Right ventricle myocardium inferior (tissue), 1 donor: Measurements from ENCODE around the gene MIEF1. TPM values are rescaled to one million over a fixed set of nuclear protein-coding genes. Genes with fewer than 3 reads are reported as not detected.
"Not testable (repeated sequence)": the region's sequence is repeated elsewhere in the genome, so short reads cannot be mapped to it uniquely, and the experiment has no call there.

ENCODE experiments used
- ATAC-seq: fragments of 200-7000 bp; cut with Tn5 transposase; one replicate; pipeline ENCODE4 v1.9.1; 2020; ENCODE audit warnings: mild to moderate bottlenecking, moderate library complexity
- DNase-seq: peaks from one replicate; pipeline ENCODE4 v3.0.0; 2021; ENCODE audit errors: missing footprints
- intact Hi-C: fragments of 100-400 bp; cut with DNase I; formaldehyde crosslinking; loops from one replicate; pipeline ENCODE4 v1.11.0; 2022
- total RNA-seq: library from RNA; stranded (reverse); fragmentation: NEBNext Ultra II Directional; extraction: Animal tissue kit (Norgen Biotek cat#: 25700); gene quantifications from one replicate; pipeline ENCODE4 v1.2.1, GENCODE V29; 2021
- donor health status: DM: no; HTN: yes; CAD: no; lungs with severe emphysema.

The MIEF1 gene
- total RNA-seq, 1 donor from 2014 or later: 17.3 TPM

DNA sequence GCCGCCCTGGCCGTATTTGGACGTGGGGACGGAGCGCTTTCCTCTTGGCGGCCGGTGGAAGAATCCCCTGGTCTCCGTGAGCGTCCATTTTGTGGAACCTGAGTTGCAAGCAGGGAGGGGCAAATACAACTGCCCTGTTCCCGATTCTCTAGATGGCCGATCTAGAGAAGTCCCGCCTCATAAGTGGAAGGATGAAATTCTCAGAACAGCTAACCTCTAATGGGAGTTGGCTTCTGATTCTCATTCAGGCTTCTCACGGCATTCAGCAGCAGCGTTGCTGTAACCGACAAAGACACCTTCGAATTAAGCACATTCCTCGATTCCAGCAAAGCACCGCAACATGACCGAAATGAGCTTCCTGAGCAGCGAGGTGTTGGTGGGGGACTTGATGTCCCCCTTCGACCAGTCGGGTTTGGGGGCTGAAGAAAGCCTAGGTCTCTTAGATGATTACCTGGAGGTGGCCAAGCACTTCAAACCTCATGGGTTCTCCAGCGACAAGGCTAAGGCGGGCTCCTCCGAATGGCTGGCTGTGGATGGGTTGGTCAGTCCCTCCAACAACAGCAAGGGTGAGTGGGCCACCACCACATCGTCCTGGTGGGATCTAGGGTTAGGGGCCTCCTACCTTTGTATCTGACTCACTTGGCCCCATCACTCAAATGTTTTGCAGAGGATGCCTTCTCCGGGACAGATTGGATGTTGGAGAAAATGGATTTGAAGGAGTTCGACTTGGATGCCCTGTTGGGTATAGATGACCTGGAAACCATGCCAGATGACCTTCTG lies 19.2 kb downstream of the MIEF1 start:
- DNase-seq, ATAC-seq: not testable (repeated sequence)
- intact Hi-C loops: loop anchor here (2.0 to 10.0 kb wide), 2 partner anchors 18 to 346 kb away; partner anchors contain the start of gene MIEF1

DNA sequence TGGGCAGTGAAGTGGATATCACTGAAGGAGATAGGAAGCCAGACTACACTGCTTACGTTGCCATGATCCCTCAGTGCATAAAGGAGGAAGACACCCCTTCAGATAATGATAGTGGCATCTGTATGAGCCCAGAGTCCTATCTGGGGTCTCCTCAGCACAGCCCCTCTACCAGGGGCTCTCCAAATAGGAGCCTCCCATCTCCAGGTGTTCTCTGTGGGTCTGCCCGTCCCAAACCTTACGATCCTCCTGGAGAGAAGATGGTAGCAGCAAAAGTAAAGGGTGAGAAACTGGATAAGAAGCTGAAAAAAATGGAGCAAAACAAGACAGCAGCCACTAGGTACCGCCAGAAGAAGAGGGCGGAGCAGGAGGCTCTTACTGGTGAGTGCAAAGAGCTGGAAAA lies 20.0 kb downstream of the MIEF1 start:
- not testable (repeated sequence) for DNase-seq, ATAC-seq
- intact Hi-C loops: loop anchor here (10.0 kb wide), 1 partner anchor 347 kb away; no protein-coding TSS in a partner anchor

DNA sequence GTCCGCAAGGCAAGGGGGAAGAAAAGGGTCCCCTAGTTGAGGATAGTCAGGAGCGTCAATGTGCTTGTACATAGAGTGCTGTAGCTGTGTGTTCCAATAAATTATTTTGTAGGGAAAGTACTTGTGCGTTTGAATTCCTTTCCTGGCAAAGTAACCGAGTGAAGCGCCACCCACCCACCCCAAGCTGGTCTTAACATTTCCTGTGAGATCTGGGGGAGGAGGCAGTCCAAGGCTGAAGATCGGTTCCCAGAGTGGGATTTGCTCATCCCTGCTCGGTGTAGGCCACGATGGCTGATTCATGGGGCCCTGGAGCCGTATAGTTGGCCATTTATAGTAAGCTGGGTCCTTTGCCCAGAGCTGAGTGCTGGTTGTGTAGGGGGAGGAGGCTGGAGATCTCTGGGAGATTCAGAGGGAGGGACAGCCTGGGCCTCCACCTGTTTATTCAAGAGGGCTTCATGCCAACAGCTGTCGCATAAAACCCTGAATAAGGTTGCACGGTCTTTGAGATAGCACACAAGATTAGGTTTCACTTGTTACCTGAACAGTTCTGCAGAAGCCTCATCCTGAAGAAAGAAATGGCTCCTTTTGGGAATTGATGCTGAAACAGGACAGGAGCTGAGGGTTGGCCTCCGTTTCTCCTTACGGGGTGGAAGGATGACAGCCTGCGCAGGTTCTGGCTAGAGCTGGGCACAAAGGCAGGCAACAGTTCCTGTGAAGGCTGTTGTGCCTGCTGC lies 20.6 kb downstream of the MIEF1 start:
- ATAC-seq (no peak), DNase-seq (no peak)
- intact Hi-C loops: loop anchor here (1.0 to 10.0 kb wide), 2 partner anchors 123 to 348 kb away; partner anchors contain the start of gene TAB1

DNA sequence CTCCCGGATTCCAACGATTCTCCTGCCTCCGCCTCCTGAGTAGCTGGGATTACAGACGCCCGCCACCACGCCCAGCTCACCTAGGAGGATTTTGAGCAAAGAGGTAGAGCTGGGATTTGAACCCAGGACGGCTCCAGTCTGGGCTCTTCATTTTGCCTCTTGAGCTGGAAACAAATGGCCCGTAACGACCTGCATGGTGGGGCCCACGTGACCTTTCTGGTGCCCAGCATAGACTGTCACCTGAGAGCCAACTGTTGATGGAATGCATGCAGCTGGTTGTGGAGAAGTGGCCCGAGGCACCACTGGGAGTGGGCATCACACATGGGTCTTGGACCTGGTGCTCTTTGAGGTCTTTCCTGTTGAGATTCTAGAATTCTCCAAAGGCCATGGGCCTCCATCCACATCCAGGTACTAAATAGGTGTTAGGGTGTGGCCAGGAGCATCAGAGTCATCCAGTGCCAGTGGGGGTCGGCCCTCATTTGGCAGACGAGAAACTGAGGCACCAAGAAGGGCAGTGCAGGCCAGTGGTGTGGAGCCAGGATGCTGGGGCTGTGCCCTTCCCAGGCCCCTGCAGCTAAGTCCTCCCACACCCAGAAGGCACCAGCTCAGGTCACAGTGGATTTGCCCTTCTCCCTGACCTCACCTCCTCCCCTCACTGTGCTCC lies 22.1 kb downstream of the MIEF1 start:
- intact Hi-C loops: loop anchor here (10.0 kb wide), 1 partner anchor 349 kb away; no protein-coding TSS in a partner anchor
- ATAC-seq: no peak
- DNase-seq: no peak

DNA sequence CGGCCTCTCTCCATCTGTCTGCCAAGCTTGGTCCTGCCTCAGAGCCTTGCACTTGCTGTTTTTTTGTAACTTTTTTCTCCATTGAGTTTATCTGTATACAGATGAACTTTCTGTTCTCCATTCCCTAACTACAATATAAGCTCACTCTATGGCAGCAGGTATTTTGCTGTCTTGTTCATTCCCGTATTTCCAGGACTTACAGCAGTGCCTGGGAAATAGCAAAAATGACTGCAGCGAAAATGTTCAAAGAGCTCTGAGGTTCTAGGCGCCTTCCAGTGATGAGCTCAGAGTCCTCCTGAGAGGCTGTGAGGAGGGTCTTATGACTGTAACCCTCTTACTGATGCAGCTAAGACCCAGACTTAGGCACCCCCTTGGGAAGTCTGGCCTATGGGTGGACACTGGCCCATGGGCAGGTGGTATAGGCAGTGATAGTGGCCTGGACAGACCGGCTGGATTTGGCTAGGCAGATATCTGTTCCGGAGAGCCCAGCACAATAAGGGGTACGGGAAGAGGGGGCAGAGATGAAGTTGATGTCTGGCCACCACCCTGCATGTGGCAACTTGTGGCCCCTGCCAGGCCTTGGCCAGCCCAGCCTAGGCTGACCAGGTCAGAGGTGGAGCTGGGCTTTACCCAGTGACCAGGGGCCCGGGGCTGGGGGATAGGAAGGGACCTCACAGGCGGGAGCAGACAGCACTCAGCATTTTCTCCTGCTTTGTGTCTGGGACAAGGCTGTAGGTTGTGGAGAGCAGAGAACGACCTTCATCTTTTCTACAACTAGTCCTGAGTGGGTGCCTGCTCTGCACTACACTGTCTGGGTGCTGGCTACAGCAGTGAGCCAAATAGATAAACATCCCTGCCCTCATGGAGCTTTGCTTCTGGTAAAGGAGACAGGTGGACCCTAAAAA lies 22.9 kb downstream of the MIEF1 start:
- ATAC-seq (no peak), DNase-seq (no peak)
- intact Hi-C loops: loop anchor here (5.0 to 10.0 kb wide), 3 partner anchors 33 to 373 kb away; partner anchors contain the start of gene CBX7

DNA sequence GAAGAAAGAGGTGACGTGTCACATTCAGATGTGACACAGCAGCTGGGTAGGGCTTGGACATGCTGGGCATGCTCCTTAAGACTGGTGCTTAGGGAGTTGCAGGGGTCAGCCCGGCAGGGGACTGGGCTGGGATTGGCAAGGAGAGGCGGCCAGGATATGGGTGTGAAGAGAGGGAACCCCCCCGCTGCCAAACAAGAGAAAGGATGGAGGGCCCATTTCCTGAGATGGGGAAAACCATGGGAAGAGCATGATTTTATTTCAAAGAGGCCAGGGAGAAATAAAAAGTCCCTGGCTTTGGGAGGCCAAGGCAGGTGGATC lies 23.5 kb downstream of the MIEF1 start:
- no peak for ATAC-seq
- DNase-seq: no peak
- intact Hi-C loops: loop anchor here (5.0 to 10.0 kb wide), 3 partner anchors 33 to 373 kb away; partner anchors contain the start of gene CBX7

DNA sequence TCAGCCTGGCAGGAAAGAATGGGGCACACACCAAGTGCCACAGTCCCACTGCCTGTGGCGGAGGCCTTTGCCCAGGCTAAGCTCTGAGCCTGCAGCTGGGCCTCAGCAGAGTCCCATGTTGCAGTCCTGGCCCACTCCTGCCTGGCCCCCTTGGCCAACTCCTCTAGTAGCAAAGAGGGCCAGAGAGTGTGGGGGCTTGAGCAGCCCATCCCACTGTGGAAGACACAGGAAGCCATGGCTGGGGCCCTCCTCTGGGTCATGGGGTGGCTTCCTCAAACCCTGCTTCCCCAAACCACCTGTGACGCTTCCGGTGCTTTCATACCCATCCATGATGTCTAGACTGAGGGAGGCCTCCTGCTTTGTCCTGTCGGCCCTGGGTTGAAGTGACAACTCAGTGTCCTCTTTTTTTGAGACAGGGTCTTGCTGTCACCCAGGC lies 24.7 kb downstream of the MIEF1 start:
- no peak for ATAC-seq
- no peak for DNase-seq
- intact Hi-C loops: loop anchor here (2.0 to 10.0 kb wide), 4 partner anchors 34 to 374 kb away; partner anchors contain the start of gene CBX7

DNA sequence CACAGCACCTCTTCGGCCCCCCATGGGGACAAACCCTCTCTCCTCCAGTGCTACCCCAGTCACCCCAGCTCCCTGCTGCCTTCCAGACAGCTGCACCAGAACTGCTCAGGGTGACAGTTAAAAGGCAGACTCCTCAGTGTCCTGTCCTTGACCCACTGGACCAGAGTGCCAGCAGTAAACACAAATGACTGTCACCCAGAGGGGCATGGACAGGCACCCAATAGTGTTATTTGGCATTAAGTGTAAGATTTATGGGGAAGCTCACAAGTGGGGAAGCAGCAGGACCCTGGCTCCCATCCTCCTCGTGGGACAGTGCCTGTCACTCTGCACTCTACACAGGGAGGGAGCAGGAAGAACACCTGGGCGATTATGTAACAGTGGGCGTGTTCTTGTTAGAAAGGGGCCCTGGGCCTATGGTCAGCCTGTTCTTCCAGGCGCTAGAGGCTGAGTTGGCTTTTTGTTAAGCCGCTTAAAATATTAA lies 25.4 kb downstream of the MIEF1 start:
- ATAC-seq: no peak

DNA sequence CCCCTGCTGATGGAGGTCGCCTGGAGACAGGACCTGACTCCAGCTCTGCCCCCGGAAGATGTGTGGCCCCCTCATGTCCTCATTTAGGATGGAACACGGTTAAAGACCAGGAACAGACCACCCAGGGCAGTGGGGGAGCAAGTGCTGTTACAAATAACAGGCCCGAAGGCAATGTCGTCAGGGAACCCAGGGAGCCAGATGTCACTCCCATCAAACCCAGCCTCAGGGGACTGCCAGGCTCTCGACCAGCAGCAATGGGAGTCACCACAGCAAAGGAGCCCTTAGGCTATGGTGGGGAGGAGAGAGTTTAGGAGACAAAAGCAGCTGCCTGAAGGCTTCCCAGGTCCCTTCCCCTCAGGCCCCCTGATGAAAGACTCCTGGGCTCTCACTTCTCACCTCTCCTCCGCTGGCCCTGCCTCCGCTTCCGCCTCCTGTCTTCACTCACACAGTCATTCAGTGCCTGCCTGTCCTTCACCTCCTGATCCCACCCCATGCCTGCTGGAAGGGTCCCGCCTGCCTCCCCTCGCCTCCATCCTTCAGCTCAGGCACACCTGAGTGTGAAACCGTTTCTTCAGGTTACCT lies 26.1 kb downstream of the MIEF1 start:
- ATAC-seq: no peak
- intact Hi-C loops: loop anchor here (5.0 to 10.0 kb wide), 3 partner anchors 36 to 376 kb away; partner anchors contain the start of gene CBX7
- no peak for DNase-seq

More for the DNA sequence above, 25.4 kb downstream of the MIEF1 start:
- no peak for DNase-seq
- intact Hi-C loops: loop anchor here (2.0 to 10.0 kb wide), 4 partner anchors 35 to 375 kb away; partner anchors contain the start of gene CBX7

DNA sequence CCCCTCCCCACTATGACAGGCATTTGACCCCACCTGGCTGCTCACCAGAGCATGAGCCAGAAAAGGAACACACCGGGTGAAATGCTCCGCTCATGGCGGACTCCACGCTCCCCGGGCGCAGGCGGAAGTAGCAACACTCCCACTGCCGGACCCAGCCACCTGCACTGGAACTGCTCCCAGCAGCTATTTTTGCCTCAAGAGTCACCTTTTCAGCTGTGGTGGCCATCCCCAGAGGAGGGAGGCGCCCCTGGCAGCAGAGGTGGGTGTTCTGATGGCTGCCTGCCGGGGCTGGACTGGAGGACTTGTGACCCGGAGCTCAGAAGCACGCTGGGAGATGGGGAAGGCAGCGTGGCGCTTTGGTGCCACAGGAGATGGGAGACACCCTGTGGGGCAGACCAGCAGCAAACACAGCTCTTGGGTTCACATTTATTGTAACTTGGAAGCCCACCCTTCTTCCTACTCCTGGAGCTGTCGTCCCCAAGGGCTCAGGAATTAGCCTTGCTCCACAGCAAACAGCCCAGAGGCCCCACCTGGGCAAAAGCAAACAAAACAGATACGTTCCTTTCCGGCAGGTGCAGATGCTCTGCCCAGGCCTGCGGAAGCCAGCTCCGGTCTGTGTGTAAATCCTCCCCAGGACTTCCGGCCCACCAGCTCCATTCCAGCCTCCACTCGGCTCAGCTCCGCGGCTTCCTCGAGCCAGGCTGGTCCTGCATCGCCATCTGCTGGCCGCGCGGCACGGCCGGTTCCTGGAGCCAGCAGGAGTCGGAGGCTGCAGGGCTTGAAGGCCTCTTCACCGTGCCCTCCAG lies 26.8 kb downstream of the MIEF1 start:
- intact Hi-C loops: loop anchor here (5.0 to 10.0 kb wide), 3 partner anchors 37 to 377 kb away; partner anchors contain the start of gene CBX7
- ATAC-seq (peak; percentile 51), DNase-seq (peak; percentile 95)

DNA sequence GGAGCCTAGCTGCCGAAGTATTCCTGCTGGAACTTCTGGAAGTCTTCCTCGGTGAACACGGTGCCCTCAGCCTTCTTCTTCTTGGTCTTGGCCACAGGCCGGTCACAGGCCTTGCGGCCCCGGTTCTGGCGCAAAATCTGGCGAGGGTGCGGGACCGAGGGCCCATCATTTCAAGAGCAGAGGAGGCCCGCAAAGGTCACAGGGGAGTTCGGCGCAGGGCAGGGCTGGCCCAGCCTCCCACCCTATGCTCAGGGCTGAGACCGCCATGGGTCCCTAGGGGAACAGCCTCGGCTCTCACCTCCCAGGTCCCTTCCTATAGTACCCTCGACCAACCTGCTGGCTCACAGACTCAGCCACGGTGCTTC lies 27.4 kb downstream of the MIEF1 start:
- DNase-seq (peak; percentile 69), ATAC-seq (no peak)
- intact Hi-C loops: loop anchor here (5.0 to 10.0 kb wide), 3 partner anchors 37 to 377 kb away; partner anchors contain the start of gene CBX7

DNA sequence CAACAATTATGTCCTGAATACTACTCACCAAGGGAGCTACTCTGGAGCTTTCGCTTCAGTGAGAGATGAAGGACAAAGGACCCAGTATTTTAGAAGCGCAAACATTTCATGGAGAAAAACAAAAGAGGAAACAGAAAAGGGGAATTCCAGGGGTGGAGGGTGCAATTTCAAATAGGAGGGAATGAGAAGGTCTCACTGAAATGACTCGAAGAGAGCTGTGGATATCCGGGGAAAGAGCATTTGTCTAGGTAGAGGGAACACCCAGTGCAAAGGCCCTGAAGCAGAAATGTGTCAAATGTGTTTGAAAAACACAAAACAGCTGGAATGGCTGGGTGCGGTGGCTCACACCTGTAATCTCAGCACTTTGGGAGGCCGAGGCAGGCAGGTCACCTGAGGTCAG lies 28.0 kb downstream of the MIEF1 start:
- ATAC-seq (no peak), DNase-seq (no peak)
- intact Hi-C loops: loop anchor here (5.0 kb wide), 2 partner anchors 213 to 512 kb away; partner anchors contain the start of gene RPL3

DNA sequence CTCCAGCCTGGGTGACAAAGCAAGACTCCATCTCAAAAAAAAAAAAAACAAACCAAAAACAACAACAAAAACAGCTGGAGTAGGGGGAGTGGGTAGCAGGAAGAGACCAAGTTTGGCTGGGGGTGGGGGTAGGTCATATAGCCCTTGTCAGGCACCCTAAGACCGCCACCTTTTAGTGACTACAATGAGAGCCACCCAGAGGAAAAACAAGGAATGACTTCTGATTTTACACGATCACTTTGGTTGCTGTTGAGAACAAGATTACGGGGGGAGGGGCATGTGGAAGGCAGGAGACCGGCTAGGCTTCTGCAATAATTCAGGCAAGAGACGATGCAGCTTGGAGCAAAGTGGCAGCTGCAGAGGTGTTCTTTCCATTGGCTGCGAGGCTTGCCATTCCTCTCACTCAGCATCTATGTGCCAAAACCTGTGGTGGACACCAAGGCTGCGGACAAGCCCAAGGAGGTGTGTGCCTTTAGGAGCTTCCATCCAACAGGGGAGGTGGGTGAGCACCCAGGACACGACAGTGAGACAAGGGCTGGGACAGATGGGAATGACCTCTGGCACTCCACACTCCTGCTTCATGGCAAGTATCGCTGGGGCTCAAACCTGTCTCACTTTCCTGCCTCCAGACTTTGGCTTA lies 28.7 kb downstream of the MIEF1 start:
- intact Hi-C loops: loop anchor here (5.0 kb wide), 2 partner anchors 214 to 511 kb away; partner anchors contain the start of gene RPL3
- no peak for ATAC-seq

DNA sequence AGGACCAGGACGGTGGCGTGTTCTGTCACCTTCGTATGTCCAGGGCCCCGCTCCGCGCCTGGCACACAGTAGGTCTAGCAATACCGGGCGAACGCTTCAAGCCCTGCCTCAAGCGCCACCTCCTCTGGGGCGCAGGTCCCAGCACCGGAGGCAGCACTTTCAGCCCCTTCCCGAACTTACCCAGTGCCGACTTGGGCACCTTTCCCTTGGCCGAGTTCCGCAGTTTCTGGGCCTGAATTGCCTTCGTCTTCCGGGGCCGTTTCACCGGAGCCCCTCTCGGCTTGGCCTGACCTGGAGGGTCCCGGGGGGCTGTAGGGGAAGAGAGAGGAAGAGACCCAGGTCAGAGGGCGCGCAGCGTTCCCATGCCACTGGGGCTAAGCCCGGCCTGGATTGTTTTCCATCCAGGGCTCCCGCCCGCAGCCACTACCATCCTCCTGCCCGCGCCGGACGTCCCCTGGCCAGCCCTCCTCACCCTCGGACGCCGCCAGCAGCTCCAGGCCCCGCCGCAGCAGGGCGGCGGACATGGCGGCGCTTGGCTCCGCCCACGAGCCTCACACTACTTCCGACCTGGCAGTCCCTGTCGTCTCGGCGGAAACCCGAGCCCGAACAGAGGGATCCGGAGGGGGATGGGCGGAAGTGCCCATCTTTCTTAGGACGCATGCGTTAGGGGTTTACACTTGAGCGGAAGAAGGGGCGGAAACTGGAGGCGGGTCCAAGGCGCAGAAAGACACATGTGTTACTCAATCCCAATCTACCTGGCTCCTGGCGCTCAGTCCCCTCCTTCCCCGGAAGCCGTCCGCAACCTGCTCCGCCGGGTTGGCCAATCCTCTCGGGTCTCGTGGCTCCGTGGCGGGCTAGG lies 30.4 kb downstream of the MIEF1 start, which contains the start of gene RPS19BP1:
Gene RPS19BP1 (minus strand): TSS at position 534 of the 859 bp plus-strand sequence. CDS start 10 bp downstream, at position 524.
- ATAC-seq: peak; percentile 93
- intact Hi-C loops: loop anchor here (5.0 kb wide), 2 partner anchors 215 to 510 kb away; partner anchors contain the start of gene RPL3
- peak; percentile 99 for DNase-seq

More for the DNA sequence above, 28.7 kb downstream of the MIEF1 start:
- DNase-seq: peak; percentile 28

DNA sequence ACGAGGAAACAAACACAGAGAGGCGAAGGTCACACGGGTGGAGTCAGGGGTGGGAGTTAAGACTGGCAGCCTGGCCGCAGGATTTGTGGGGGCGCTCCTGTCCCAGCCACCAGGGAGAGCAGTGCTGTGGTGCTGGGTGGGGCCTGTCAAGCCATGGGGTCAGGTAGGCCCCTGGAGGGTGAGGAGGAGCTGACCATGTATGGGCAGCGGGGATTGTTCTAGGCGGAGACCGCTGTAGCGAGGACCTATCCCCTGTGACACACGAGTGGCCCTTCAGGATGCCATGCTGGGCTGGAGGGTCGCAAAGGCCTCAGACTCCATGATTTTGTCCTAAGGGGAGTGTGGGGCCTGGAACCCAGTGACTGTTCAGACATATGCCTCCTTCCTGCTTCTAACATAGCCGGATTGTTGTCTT lies 32.0 kb downstream of the MIEF1 start:
- intact Hi-C loops: loop anchor here (2.0 to 5.0 kb wide), 3 partner anchors 217 to 813 kb away; partner anchors contain the start of genes ADSL and RPL3

More for the DNA sequence above, 32.0 kb downstream of the MIEF1 start:
- ATAC-seq (no peak), DNase-seq (peak; percentile 58)
